GM19023 (cell line): ENCODE data around the gene FHL1.
"Not testable (repeated sequence)": the region's sequence is repeated elsewhere in the genome, so short reads cannot be mapped to it uniquely, and the experiment has no call there.

Experiments
- ATAC-seq: cut with Tn5 transposase; IDR thresholded peaks from one replicate; pipeline ENCODE4 v1.9.1; 2021; ENCODE audit warnings: mild to moderate bottlenecking, moderate library complexity; ENCODE audit not compliant: unreplicated experiment

Gene FHL1

DNA sequence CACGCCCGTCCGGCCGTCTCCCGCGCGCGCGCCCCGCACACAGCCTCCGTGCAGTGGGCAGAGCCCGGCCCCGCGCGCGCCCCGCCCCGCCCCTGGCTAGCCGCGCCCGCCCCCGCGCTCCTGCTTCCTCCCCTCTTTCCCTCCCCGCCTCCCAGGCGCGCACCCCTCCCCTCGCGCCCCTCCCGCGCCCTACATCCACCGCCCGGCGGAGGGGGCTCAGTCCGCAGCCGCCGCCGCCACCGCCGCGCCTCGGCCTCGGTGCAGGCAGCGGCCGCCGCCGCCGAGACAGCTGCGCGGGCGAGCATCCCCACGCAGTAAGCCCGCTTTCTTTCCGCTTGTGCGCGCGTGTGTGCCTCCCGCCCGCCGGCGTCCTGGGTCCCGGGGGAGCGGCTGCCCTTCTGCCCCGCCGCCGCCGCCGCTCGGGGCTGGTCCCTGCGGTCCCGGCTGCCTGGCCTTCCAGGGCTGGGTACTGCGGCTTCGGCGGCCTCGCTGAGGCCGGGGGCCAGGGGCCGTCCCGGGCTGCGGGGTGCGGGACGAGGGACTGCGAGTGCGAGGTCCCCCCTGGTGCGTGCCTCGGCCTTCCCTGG, at the start of gene FHL1:
Gene FHL1 (plus strand): TSS at position 219 of the 587 bp plus-strand sequence.
- ATAC-seq = no peak

GRCh38 chrX:136097871-136098805, 49.2 kb upstream of the FHL1 start:
- ATAC-seq = no peak

DNA sequence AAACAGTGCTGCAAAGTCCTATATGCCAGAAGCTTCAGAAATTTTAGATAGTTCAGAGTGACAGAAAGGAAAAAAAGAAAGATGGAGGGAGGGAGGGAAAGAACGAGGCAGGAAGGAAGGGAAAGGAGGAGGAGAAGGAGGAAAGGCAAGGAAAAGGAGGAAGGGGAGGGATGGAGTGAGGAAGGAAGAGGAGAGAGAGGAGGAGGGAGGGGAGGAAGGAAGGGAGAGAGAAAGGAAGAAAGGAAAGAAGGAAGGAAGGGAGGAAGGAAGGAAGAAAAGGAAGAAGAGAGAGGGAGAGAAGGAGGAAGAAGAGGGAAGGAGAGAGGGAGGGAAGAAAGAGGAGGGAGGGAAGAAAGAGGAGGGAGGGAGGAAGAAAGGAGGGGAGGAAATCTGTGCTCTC, 42.4 kb upstream of the FHL1 start:
- ATAC-seq = no peak

GRCh38 chrX:136106920-136107528, 40.3 kb upstream of the FHL1 start:
- ATAC-seq = no peak

DNA sequence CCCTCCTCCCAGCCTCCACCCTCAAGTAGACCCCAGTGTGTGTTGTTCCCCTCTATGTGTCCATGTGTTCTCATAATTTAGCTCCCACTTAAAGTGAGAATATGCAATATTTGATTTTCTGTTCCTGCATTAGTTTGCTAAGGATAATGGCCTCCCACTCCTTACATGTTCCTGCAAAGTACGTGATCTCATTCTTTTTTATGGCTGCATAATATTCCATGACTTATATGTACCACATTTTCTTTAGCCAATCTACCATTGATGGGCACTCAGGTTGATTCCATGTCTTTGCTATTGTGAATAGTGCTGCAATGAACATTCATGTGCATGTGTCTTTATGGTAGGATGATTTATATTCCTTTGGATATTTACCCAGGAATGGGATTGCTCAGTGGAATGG, 38.4 kb upstream of the FHL1 start:
- ATAC-seq = not testable (repeated sequence)

DNA sequence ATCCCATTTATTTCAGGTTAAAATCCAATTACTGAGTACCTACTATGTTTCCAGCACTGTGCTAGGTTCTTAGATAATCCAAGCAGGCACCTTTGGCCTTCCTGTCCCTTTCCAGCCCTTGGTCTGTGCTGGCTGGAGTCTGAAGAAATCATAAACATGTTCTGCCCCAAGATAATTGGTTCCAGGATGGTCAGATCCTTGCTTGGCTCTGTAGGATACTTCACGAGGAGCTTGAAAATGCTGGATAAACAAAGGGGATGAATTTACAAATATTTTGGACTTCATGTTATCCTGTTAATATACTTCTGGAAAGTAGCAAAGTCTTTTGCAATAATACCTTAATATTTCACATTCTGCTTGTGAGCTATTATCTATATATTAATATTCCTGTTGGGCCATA, 35.0 kb upstream of the FHL1 start:
- no peak for ATAC-seq

GRCh38 chrX:136112778-136113177, 34.6 kb upstream of the FHL1 start:
- ATAC-seq = no peak

- ATAC-seq = no peak
Measured at GRCh38 chrX:136115126-136115903, 32.0 kb upstream of the FHL1 start.

- ATAC-seq = no peak
Measured at GRCh38 chrX:136115904-136116297, 31.4 kb upstream of the FHL1 start.

GRCh38 chrX:136121788-136122187, 25.5 kb upstream of the FHL1 start:
- no peak for ATAC-seq

- no peak for ATAC-seq
Measured at GRCh38 chrX:136122207-136122606, 25.1 kb upstream of the FHL1 start.

GRCh38 chrX:136125106-136125505, 22.2 kb upstream of the FHL1 start:
- ATAC-seq = no peak

DNA sequence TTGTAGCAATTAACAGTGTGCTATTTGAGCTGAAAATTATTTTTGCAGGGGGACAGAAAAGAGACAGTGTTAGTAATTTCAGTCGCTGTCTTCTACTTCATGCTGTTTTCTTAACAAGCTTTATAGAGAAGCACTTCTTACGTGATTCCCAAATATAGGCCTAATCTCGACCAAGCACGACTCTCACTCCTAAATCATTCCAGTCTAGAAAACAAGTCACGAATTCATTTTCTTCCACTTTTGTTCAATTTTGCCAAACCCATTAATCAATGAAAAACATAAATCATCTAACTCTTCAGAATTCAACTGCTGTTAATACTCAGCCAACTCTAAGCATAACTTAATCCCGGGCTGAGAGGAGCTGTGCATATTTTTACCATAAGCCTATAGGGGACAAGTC, 21.0 kb upstream of the FHL1 start:
- no peak for ATAC-seq

GRCh38 chrX:136126872-136127406, 20.4 kb upstream of the FHL1 start:
- no peak for ATAC-seq

DNA sequence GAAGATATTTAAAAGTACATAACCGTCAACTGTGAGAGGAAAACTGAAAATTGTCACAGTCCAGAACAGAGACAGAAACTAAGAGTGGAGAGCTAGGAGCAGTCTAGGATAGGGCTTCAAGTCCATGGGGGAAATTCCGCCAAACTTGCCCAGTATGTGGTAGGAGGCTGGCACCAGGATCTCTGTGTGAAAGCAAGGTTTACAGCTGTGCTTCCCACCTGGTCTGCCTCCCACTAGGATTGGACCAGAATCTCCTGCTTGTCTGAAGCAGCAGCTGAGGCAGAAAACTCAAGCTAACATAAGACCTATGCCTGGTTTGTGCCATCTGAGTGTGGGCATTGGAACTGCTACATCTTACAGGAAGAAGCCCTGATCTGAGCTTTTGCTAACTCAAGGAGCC, 18.6 kb upstream of the FHL1 start:
- no peak for ATAC-seq

DNA sequence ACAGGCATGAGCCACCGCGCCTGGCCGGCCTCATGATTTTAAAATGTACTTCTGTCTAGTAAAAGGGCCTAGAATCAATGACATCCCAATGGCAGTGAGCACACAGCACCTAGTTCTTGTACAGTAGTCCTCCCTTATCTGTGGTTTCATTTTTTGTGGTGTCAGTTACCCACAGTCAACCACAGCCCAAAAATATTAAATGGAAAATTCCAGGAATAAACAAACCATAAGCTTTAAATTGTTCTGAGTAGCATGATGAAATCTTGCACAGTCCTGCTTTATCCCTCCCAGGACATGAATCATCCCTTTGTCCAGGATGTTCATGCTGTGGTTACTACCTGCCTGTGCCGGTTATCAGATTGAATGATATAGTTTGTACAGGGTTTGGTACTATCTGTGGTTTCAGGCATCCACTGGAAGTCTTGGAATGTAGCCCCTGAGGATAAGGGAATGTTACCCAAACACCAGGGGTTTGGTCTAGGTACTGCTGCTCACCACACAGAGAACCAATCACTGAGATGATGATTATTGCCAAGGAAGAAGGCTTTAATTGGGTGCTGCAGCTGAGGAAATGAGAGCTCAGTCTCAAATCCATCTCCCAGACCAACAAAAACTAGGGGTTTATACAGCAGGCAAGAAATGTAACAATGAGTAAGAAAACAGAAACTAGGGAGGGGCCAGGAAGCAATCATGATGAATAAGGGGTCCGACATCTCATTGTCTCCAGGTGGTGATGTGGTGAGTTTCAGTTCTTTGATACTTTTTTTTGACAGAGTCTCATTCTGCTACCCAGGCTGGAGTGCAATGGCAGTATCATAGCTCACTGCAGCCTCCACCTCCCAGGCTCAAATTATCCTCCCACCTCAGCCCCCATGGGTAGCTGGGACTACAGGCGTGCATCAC, 16.2 kb upstream of the FHL1 start:
- ATAC-seq = no peak

- ATAC-seq = no peak
Measured at GRCh38 chrX:136138939-136139338, 8.4 kb upstream of the FHL1 start.

DNA sequence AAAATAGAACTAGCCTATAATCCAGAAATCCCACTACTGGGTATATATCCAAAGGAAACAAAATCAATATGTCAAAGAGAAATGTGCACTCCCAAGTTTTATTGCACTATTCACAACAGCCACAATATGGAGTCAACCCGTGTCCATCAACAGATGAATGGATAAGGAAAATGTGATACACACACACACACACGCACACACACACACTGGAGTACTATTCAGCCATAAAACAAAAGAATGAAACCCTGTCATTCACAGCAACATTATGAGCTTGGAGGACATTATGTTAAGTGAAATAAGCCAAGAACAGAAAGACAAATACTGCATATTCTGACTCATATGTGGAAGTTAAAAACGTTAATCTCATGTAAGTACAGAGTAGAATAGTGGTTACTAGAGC, 5.8 kb upstream of the FHL1 start:
- ATAC-seq = no peak

DNA sequence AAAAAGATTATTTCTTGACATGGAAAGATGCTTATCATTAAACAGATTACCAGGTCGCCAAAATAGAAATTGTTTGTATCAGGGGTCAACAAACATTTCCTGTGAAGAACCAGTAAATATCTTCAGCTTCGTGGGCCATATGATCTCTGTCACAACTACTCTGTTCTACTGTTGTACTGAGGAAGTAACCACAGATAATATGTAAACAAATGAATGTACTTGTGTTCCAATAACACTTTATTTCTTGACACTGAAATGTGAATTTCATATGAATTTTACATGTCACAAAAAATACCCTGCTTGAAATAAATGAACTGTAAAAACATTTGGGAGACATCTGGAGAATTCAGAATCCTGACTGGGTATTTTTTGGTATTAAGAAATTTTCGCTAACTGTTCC, 4.7 kb upstream of the FHL1 start:
- no peak for ATAC-seq

- ATAC-seq = no peak
Measured at GRCh38 chrX:136143711-136144110, 3.6 kb upstream of the FHL1 start.
